Gastroesophageal sphincter (tissue), 4 donors: Measurements from ENCODE around the gene HHAT. TPM values are rescaled to one million over a fixed set of nuclear protein-coding genes. Genes with fewer than 3 reads are reported as not detected.

ENCODE experiments used
- small RNA-seq, 4 donors: library from RNA; depleted of rRNA; stranded (forward); fragments of <200 nt; gene quantifications; one replicate each; pipeline ENCODE3, GENCODE V24; 2016
- total RNA-seq, 4 donors: library from RNA; depleted of rRNA; stranded (reverse); fragments of >200 nt; gene quantifications; one replicate each; pipeline ENCODE4 v1.1.0, GENCODE V29; 2016

HHAT gene
- total RNA-seq, 4 donors from 2014 or later, result 1.2 to 2.4 (median 1.9) TPM

Small RNA genes lying within 50 kb of the gene (small RNA-seq; reads per million reads assigned to genes)
- 0 to 0.25 (median 0.15) reads per million in 4 donors for gene RNU5A-8P

Other genes starting within 250 kb of the HHAT start
- 1 to 10 TPM; 2.9 to 3.3 (median 3.0) TPM for gene SERTAD4, start 96.1 kb upstream of the HHAT start, total RNA-seq